ENCODE results near the gene ZNF587.
A peak's percentile ranks its signal among the peaks of the same experiment; 100 is the strongest.

ZNF587 gene

DNA sequence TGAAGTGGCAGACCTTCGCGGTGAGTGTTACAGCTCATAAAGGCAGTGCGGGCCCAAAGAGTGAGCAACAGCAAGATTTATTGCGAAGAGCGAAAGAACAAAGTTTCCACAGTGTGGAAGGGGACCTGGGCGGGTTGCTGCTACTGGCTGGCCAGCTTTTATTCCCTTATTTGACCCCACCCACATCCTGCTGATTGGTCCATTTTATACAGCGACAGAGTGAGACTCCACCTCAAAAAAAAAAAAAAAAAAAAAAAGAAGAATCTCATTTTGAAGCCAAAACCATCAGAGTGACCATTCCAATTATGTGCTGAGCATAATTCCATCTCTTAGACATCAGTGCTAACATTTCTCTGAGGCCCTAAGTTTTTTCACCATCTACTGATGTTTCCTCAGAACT lies 33.0 kb upstream of the ZNF587 start:
- Histone ChIP-seq H3K4me2 (ENCODE audit: insufficient read depth, low read length) (no peak overlapping the region), H3K27ac (ENCODE audit: low read length) (no peak overlapping the region), H3K79me2 (ENCODE audit: insufficient read depth, low read length) (peaks cover 60% of the 10 kb centered on the region), H3K4me3 (ENCODE audit: low read depth in 1 of 2, low read length in 2 of 2) (no peak overlapping the region), H3K9me3 (ENCODE audit: insufficient read depth, low read length, severe bottlenecking) (no peaks in the 10 kb centered on the region), H3K27me3 (ENCODE audit: insufficient read depth, low read length, poor library complexity) (no peaks in the 10 kb centered on the region), H3K36me3 (ENCODE audit: insufficient read depth, low read length) (peaks cover 20% of the 10 kb centered on the region), H4K20me1 (ENCODE audit: insufficient read depth, low read length) (peaks cover 12% of the 10 kb centered on the region; the same call in 1 of the 2 replicates), H2AFZ (ENCODE audit: low read depth, low read length) (no peak overlapping the region), H3K9ac (ENCODE audit: low read depth, low read length) (no peak overlapping the region), H3K4me1 (ENCODE audit: insufficient read depth, low read length) (peaks cover 51% of the 10 kb centered on the region)
- TF ChIP-seq EZH2 (IDR thresholded peaks at IDR 0.05; ENCODE audit: borderline replicate concordance, low read depth, low read length, severe bottlenecking): no peak
- TF ChIP-seq, protein P1, sequence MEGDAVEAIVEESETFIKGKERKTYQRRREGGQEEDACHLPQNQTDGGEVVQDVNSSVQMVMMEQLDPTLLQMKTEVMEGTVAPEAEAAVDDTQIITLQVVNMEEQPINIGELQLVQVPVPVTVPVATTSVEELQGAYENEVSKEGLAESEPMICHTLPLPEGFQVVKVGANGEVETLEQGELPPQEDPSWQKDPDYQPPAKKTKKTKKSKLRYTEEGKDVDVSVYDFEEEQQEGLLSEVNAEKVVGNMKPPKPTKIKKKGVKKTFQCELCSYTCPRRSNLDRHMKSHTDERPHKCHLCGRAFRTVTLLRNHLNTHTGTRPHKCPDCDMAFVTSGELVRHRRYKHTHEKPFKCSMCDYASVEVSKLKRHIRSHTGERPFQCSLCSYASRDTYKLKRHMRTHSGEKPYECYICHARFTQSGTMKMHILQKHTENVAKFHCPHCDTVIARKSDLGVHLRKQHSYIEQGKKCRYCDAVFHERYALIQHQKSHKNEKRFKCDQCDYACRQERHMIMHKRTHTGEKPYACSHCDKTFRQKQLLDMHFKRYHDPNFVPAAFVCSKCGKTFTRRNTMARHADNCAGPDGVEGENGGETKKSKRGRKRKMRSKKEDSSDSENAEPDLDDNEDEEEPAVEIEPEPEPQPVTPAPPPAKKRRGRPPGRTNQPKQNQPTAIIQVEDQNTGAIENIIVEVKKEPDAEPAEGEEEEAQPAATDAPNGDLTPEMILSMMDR (IDR thresholded peaks at IDR 0.05; ENCODE audit: borderline replicate concordance, extremely low read depth, low read length, poor library complexity, severe bottlenecking): no peak
- no peak for DNase-seq
- ATAC-seq (ENCODE audit: insufficient read depth, low read depth): no peak

DNA sequence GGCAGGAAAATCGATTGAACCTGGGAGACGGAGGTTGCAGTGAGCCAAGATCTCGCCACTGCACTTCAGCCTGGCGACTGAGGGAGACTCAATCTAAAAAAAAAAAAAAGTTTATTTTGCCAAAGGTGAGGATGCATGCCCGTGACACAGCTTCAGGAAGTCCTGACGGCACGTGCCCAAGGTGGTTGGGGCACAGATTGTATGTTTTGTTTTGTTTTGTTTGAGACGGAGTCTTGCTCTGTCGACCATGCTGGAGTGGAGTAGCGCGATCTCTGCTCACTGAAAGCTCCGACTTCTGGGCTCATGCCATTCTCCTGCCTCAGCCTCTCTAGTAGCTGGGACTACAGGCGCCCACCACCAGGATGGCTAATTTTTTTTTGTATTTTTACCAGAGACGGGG lies 31.7 kb upstream of the ZNF587 start:
- Histone ChIP-seq H2AFZ (ENCODE audit: low read depth, low read length) (no peak overlapping the region), H3K4me2 (ENCODE audit: insufficient read depth, low read length) (no peak overlapping the region), H4K20me1 (ENCODE audit: insufficient read depth, low read length) (peaks cover 14% of the 10 kb centered on the region; the same call in 1 of the 2 replicates), H3K27me3 (ENCODE audit: insufficient read depth, low read length, poor library complexity) (no peaks in the 10 kb centered on the region), H3K27ac (ENCODE audit: low read length) (no peak overlapping the region), H3K9me3 (ENCODE audit: insufficient read depth, low read length, severe bottlenecking) (no peaks in the 10 kb centered on the region), H3K9ac (ENCODE audit: low read depth, low read length) (no peak overlapping the region), H3K79me2 (ENCODE audit: insufficient read depth, low read length) (peaks cover 63% of the 10 kb centered on the region), H3K4me1 (ENCODE audit: insufficient read depth, low read length) (peaks cover 44% of the 10 kb centered on the region), H3K4me3 (ENCODE audit: low read depth in 1 of 2, low read length in 2 of 2) (no peak overlapping the region), H3K36me3 (ENCODE audit: insufficient read depth, low read length) (peaks cover 18% of the 10 kb centered on the region)
- no peak for TF ChIP-seq EZH2 (IDR thresholded peaks at IDR 0.05; ENCODE audit: borderline replicate concordance, low read depth, low read length, severe bottlenecking)
- TF ChIP-seq, protein P1 (IDR thresholded peaks at IDR 0.05; ENCODE audit: borderline replicate concordance, extremely low read depth, low read length, poor library complexity, severe bottlenecking): no peak
- ATAC-seq (ENCODE audit: insufficient read depth, low read depth) (no peak), DNase-seq (no peak)

DNA sequence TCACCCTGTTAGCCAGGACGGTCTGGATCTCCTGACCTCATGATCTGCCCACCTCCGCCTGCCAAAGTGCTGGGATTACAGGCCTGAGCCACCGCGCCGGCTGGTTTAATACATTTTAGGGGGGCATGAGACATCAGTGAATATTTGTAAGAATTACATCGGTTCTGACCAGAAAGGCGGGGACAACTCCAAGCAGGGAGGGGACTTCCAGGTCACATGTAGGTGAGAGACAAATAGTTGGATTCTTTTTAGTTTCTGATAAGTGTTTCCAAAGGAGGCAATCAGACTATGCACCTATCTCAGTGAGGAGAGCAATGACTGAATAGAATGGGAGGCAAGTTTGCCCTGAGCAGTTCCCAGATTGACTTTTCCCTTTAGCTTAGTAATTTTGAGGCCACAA lies 31.3 kb upstream of the ZNF587 start:
- Histone ChIP-seq H3K4me1 (ENCODE audit: insufficient read depth, low read length) (peaks cover 41% of the 10 kb centered on the region), H3K79me2 (ENCODE audit: insufficient read depth, low read length) (peaks cover 66% of the 10 kb centered on the region), H3K27me3 (ENCODE audit: insufficient read depth, low read length, poor library complexity) (no peaks in the 10 kb centered on the region), H3K36me3 (ENCODE audit: insufficient read depth, low read length) (peaks cover 20% of the 10 kb centered on the region), H3K4me3 (ENCODE audit: low read depth in 1 of 2, low read length in 2 of 2) (peak overlapping the region in 1 of 2 experiments; percentile 95; a peak in 2 of 4 replicates), H4K20me1 (ENCODE audit: insufficient read depth, low read length) (peaks cover 16% of the 10 kb centered on the region; the same call in 1 of the 2 replicates), H3K27ac (ENCODE audit: low read length) (0 out of 2 replicates have a peak overlapping the region, but pooled peaks have one; percentile 85), H2AFZ (ENCODE audit: low read depth, low read length) (peak overlapping the region; percentile 96; the same call in 1 of the 2 replicates), H3K4me2 (ENCODE audit: insufficient read depth, low read length) (peak overlapping the region; percentile 72), H3K9me3 (ENCODE audit: insufficient read depth, low read length, severe bottlenecking) (no peaks in the 10 kb centered on the region), H3K9ac (ENCODE audit: low read depth, low read length) (peak overlapping the region; percentile 92; the same call in 1 of the 2 replicates)
- ATAC-seq (ENCODE audit: insufficient read depth, low read depth): no peak
- no peak for DNase-seq
- TF ChIP-seq, protein P1 (IDR thresholded peaks at IDR 0.05; ENCODE audit: borderline replicate concordance, extremely low read depth, low read length, poor library complexity, severe bottlenecking): no peak
- no peak for TF ChIP-seq EZH2 (IDR thresholded peaks at IDR 0.05; ENCODE audit: borderline replicate concordance, low read depth, low read length, severe bottlenecking)
